OCI-LY1 (cell line): ENCODE results near the gene SPRY1.

ENCODE experiments used
- H2AFZ ChIP-seq: fragments of 200-600 bp; sonication (generic), shearing (Covaris generic); 2 replicates; pipeline ENCODE4 v1.6.0; 2014; ENCODE audit warnings: antibody characterized with exemption, mild to moderate bottlenecking, low read length
- H3F3A ChIP-seq: fragments of 200-600 bp; sonication (generic), shearing (Covaris generic); 2 replicates; pipeline ENCODE4 v1.6.0; 2014; ENCODE audit warnings: mild to moderate bottlenecking, antibody characterized with exemption, low read length, moderate library complexity; ENCODE audit not compliant: insufficient read depth
- H3K27ac ChIP-seq: fragments of 200-600 bp; sonication (generic); 2 replicates; pipeline ENCODE4 v1.5.1; 2014; ENCODE audit warnings: low read length, mixed run types, mild to moderate bottlenecking, low read depth; ENCODE audit not compliant: poor library complexity, severe bottlenecking
- H3K27me3 ChIP-seq: fragments of 200-600 bp; sonication (generic); 2 replicates; pipeline ENCODE4 v1.6.0; 2014; ENCODE audit warnings: antibody characterized with exemption, mild to moderate bottlenecking, low read length, moderate library complexity; ENCODE audit not compliant: insufficient read depth
- H3K36me3 ChIP-seq: fragments of 200-600 bp; sonication (generic); 2 replicates; pipeline ENCODE4 v1.6.1; 2014; ENCODE audit warnings: mild to moderate bottlenecking, antibody characterized with exemption, low read length, moderate library complexity, mixed read lengths; ENCODE audit not compliant: insufficient read depth
- H3K4me1 ChIP-seq: fragments of 200-600 bp; sonication (generic); 2 replicates; pipeline ENCODE4 v1.5.1; 2014; ENCODE audit warnings: mild to moderate bottlenecking, low read length, moderate library complexity; ENCODE audit not compliant: insufficient read depth, severe bottlenecking
- H3K4me2 ChIP-seq: fragments of 200-600 bp; sonication (generic), shearing (Covaris generic); 2 replicates; pipeline ENCODE4 v1.6.1; 2014; ENCODE audit warnings: low read length
- H3K4me3 ChIP-seq: fragments of 200-600 bp; sonication (generic); 2 replicates; pipeline ENCODE4 v1.5.1; 2014; ENCODE audit warnings: low read length, low read depth, mild to moderate bottlenecking, mixed read lengths; ENCODE audit not compliant: poor library complexity, severe bottlenecking
- H3K79me2 ChIP-seq: fragments of 200-600 bp; shearing (Covaris generic); 2 replicates; pipeline ENCODE4 v1.6.1; 2016; ENCODE audit warnings: mixed run types, low read length, mixed read lengths; ENCODE audit not compliant: insufficient read depth
- H3K9ac ChIP-seq: fragments of 200-600 bp; sonication (generic), shearing (Covaris generic); 2 replicates; pipeline ENCODE4 v1.6.1; 2014; ENCODE audit warnings: mild to moderate bottlenecking, low read length, mixed read lengths
- H3K9me2 ChIP-seq: fragments of 200-600 bp; sonication (generic), shearing (Covaris generic); 2 replicates; pipeline ENCODE4 v1.6.1; 2014; ENCODE audit warnings: low read depth, mild to moderate bottlenecking, low read length, mixed read lengths
- H3K9me3 ChIP-seq: fragments of 200-600 bp; shearing (Covaris generic); 2 replicates; pipeline ENCODE4 v1.6.1; 2014; ENCODE audit warnings: low read length, mixed read lengths
- H4K20me1 ChIP-seq: fragments of 200-600 bp; sonication (generic), shearing (Covaris generic); 2 replicates; pipeline ENCODE4 v1.6.0; 2016; ENCODE audit warnings: mild to moderate bottlenecking, low read length; ENCODE audit not compliant: insufficient read depth
- EZH2 ChIP-seq: fragments of 200-600 bp; sonication (generic), shearing (Covaris generic); IDR thresholded peaks from 2 replicates; pipeline ENCODE4 v1.8.0; 2017; ENCODE audit warnings: borderline replicate concordance, mixed run types, mild to moderate bottlenecking, antibody characterized with exemption, low read length, moderate library complexity, mixed read lengths
- TF ChIP-seq, protein P1 (sequence below): fragments of 200-600 bp; sonication (generic), shearing (Covaris generic); IDR thresholded peaks from 2 replicates; pipeline ENCODE4 v1.5.1; 2017; ENCODE audit warnings: mild to moderate bottlenecking, antibody characterized with exemption, low read length, moderate library complexity, mixed read lengths

Gene SPRY1

DNA sequence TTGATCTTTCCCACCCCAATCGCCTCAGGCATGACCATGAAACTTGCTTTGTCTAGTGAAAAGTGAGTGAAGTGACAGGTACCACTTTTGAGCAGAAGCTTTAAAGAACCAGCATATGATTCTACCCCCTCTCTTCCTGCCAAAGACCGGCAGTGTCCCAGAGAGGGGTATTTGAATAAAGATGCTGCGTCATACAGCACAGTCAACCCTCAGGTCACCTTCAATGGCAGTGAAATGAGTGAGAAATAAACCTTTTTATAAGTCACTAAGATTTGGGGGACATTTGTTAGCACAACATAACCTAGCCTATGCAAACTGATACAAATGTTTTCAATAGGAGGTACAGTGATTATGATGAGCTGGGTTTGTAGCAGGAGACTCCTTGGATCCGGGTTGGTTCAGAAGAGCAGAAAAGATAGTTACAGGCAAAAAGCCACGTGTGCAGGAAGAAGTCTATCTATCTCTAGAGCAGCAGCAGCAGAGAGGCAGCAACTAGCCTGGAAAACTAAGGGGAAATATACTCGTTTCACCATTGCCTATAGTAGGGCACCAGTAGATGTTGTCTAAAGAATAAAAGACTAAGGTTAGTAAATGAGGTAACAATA lies 30.3 kb upstream of the SPRY1 start:
- no peaks in the 10 kb centered on the region for H3K9me3 ChIP-seq
- H3K27ac ChIP-seq = peak overlapping the region; percentile 98
- no peaks in the 10 kb centered on the region for H3K27me3 ChIP-seq
- H3K36me3 ChIP-seq = peaks cover 10% of the 10 kb centered on the region
- peaks cover 19% of the 10 kb centered on the region for H3K79me2 ChIP-seq
- peak overlapping the region; percentile 37 for H3K4me2 ChIP-seq
- peaks cover 62% of the 10 kb centered on the region for H3K4me1 ChIP-seq
- H3K9me2 ChIP-seq = no peaks in the 10 kb centered on the region
- H3K9ac ChIP-seq = peak overlapping the region; percentile 32; the same call in 1 of the 2 replicates
- H3F3A ChIP-seq = 0 out of 2 replicates have a peak, but pooled peaks cover 4% of the 10 kb centered on the region
- no peaks in the 10 kb centered on the region for H4K20me1 ChIP-seq
- no peak overlapping the region for H3K4me3 ChIP-seq
- H2AFZ ChIP-seq = peak overlapping the region; percentile 16; the same call in 1 of the 2 replicates
- TF ChIP-seq, protein P1, sequence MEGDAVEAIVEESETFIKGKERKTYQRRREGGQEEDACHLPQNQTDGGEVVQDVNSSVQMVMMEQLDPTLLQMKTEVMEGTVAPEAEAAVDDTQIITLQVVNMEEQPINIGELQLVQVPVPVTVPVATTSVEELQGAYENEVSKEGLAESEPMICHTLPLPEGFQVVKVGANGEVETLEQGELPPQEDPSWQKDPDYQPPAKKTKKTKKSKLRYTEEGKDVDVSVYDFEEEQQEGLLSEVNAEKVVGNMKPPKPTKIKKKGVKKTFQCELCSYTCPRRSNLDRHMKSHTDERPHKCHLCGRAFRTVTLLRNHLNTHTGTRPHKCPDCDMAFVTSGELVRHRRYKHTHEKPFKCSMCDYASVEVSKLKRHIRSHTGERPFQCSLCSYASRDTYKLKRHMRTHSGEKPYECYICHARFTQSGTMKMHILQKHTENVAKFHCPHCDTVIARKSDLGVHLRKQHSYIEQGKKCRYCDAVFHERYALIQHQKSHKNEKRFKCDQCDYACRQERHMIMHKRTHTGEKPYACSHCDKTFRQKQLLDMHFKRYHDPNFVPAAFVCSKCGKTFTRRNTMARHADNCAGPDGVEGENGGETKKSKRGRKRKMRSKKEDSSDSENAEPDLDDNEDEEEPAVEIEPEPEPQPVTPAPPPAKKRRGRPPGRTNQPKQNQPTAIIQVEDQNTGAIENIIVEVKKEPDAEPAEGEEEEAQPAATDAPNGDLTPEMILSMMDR = no peak
- TF ChIP-seq EZH2 = no peak

- H3K9ac ChIP-seq = no peak overlapping the region
- H3K27me3 ChIP-seq = no peaks in the 10 kb centered on the region
- H2AFZ ChIP-seq = no peak overlapping the region
- no peaks in the 10 kb centered on the region for H3K9me2 ChIP-seq
- no peaks in the 10 kb centered on the region for H4K20me1 ChIP-seq
- H3K4me2 ChIP-seq = no peak overlapping the region
- no peaks in the 10 kb centered on the region for H3K36me3 ChIP-seq
- H3K9me3 ChIP-seq = no peaks in the 10 kb centered on the region; the same call in 1 of the 2 replicates
- no peaks in the 10 kb centered on the region for H3K79me2 ChIP-seq
- no peak overlapping the region for H3K4me3 ChIP-seq
- no peaks in the 10 kb centered on the region for H3F3A ChIP-seq
- H3K27ac ChIP-seq = no peak overlapping the region
- TF ChIP-seq, protein P1 = no peak
- peaks cover 47% of the 10 kb centered on the region for H3K4me1 ChIP-seq
Measured at GRCh38 chr4:123378794-123379193, 17.8 kb upstream of the SPRY1 start.

DNA sequence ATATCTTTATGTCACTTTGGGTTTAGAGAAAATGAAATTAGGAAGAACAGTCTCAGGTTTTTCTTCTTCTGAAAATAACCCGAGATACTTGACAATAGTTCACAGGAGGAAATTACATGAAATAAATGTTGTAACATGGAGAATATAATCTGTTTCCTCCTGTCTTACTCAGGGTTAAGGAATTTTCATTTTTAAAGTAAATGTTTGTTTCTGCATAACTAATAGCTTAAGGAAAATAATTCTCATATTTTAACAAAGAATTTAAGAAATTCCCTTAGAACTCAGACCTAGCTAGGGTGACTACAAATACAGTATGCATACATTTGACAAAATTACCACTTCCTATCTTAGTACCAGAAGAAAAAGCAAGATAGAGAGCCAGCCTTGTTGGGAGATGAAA lies 17.2 kb upstream of the SPRY1 start:
- H3K9ac ChIP-seq = no peak overlapping the region
- H3K4me2 ChIP-seq = no peak overlapping the region
- TF ChIP-seq, protein P1 = no peak
- TF ChIP-seq EZH2 = no peak

More for the DNA sequence above, 17.2 kb upstream of the SPRY1 start:
- no peaks in the 10 kb centered on the region; the same call in 1 of the 2 replicates for H3K9me3 ChIP-seq
- H2AFZ ChIP-seq = no peak overlapping the region
- H4K20me1 ChIP-seq = no peaks in the 10 kb centered on the region
- H3K36me3 ChIP-seq = no peaks in the 10 kb centered on the region
- no peaks in the 10 kb centered on the region for H3K79me2 ChIP-seq
- H3F3A ChIP-seq = no peaks in the 10 kb centered on the region
- H3K4me3 ChIP-seq = no peak overlapping the region
- H3K27ac ChIP-seq = no peak overlapping the region
- H3K9me2 ChIP-seq = no peaks in the 10 kb centered on the region
- H3K4me1 ChIP-seq = peaks cover 47% of the 10 kb centered on the region
- H3K27me3 ChIP-seq = no peaks in the 10 kb centered on the region
